ENCODE results near the gene AMH.

GRCh38 chr19:2282862-2283237, 33.7 kb downstream of the AMH start:
- TF ChIP-seq CTCF (optimal IDR thresholded peaks at IDR 0.05 in 1 of 3, IDR thresholded peaks at IDR 0.05 in 1 of 3, conservative IDR thresholded peaks at IDR 0.05 in 1 of 3; ENCODE audit: extremely low read depth in 1 of 3, insufficient read depth in 2 of 3, low read length in 3 of 3) = no peak
- no peak for TF ChIP-seq EZH2 (IDR thresholded peaks at IDR 0.05; ENCODE audit: low read length)

All from keratinocyte (primary cell).